K562 treated with DMSO at 1 percent for 48 hours (cell line): ENCODE results near the gene PLK1. TPM values are rescaled to one million over a fixed set of nuclear protein-coding genes. Genes with fewer than 3 reads are reported as not detected.

Experiments used
- total RNA-seq: library from RNA; unstranded; fragments of 300-600 nt; gene quantifications from 2 replicates; pipeline ENCODE4 v1.2.3, GENCODE V29; 2022; ENCODE audit warnings: low replicate concordance; ENCODE audit errors: extremely low read depth

Gene PLK1
- 319 TPM in 1 of 2 replicates, not detected in the other for total RNA-seq

DNA sequence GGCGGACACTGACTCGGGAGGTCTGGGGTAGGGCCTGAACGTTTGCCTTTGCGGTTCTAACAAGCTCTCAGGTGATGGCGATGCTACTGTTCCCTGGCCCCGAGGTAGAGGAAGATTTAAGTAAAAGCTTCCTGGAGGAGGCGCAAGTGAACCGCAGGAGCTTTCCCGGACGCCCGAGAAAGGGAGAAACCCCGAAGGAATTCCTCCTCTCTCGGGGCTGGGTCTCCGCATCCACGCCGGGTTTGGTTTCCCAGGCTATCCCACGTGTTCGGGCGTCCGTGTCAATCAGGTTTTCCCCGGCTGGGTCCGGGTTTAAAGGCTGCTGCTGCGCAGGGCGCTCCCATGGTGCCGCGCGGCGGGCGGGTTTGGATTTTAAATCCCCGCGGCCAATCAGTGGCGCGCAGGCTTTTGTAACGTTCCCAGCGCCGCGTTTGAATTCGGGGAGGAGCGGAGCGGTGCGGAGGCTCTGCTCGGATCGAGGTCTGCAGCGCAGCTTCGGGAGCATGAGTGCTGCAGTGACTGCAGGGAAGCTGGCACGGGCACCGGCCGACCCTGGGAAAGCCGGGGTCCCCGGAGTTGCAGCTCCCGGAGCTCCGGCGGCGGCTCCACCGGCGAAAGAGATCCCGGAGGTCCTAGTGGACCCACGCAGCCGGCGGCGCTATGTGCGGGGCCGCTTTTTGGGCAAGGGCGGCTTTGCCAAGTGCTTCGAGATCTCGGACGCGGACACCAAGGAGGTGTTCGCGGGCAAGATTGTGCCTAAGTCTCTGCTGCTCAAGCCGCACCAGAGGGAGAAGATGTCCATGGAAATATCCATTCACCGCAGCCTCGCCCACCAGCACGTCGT lies at the start of gene PLK1:
TSS of gene PLK1 (plus strand) at position 460 of the 844 bp plus-strand sequence. CDS start at position 504, 44 bp downstream.

DNA sequence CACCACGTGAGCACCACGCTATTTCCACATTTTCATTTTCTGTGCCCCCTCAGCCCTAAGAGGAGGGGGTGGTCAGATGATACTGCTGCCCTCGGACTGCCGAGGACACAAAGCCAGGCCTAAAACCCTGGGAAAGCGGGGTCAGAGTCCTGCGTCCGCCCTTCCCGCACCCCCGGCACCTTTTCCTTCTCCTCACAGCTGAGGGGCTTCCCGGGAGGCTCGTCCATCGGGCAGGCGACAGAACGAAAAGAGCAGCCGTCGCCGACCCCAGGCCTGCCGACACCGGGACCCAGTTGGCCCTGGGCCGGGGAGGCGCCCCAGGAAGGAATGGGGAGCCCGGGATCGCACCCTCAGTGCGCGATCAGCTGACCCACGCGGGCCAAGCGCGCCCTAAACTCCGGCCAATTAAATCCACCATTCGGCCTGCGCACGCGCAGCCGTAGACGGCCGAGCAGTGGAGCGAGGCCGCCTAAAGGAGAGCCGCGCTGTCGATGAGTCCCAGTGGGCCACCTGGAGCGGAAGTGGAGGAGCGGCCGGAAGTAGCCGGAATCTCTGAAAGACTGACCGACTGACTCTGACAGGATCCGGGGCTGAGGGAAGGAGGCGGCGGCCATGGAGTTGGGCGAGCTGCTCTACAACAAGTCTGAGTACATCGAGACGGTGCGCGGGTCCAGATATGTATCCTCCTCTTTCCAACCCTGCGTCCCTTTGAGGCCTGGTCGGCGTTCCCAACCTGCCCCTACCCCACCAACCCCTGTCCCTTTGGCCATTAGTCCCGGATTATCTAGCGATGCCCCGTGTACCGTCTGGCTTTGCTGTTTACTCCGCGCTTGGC lies 37.5 kb upstream of the PLK1 start, which contains the start of the genes DCTN5 and PALB2:
TSS of gene DCTN5 (plus strand) at position 536 of the 835 bp plus-strand sequence. CDS start at position 613, 77 bp downstream.
TSS of gene PALB2 (minus strand) at position 380 of the 835 bp plus-strand sequence. CDS start at position 227, 153 bp downstream.

DNA sequence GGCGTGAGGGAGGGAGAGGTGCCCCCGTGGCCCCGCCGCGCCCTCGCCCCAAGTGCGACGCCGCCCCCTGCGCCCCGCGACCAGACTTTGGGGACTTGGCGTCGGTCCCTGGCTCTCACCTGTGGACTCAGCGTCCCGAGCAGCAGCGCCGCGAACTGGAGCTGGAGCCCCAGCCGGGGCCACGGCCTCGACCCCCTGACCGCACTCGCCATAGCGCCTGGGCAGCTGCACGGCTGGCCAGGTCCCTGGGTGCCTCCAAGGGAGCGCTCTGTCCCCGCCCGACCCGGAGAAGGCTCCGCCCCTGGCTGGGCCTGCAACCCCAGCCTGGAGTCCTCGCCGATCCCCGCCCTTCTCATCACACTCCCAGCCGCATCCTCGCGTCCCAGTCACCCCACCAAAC lies 34.3 kb downstream of the PLK1 start, which contains the start of gene ERN2:
TSS of gene ERN2 (minus strand) at position 247 of the 400 bp plus-strand sequence. CDS start at position 212, 35 bp downstream.

Other genes starting within 250 kb of the PLK1 start
- not detected in 2 replicates for gene COG7, start 225.7 kb upstream of the PLK1 start, total RNA-seq
- gene GGA2, start 168.4 kb upstream of the PLK1 start, total RNA-seq, result not detected in 2 replicates
- gene EARS2, start 121.5 kb upstream of the PLK1 start, total RNA-seq, result not detected in 2 replicates
- not detected in 2 replicates for gene UBFD1, start 121.2 kb upstream of the PLK1 start, total RNA-seq
- gene NDUFAB1, start 82.6 kb upstream of the PLK1 start, total RNA-seq, result not detected in 2 replicates
- gene PALB2, start 37.6 kb upstream of the PLK1 start, total RNA-seq, result not detected in 2 replicates
- gene DCTN5, start 37.4 kb upstream of the PLK1 start, total RNA-seq, result not detected in 2 replicates
- gene ERN2, start 34.3 kb downstream of the PLK1 start, total RNA-seq, result not detected in 2 replicates
- not detected in 2 replicates for gene CHP2, start 76.1 kb downstream of the PLK1 start, total RNA-seq
- 543 TPM in 1 of 2 replicates, not detected in the other for gene PRKCB, start 157.1 kb downstream of the PLK1 start, total RNA-seq